ENCODE data around the gene CCL14.
"Not testable (repeated sequence)": the region's sequence is repeated elsewhere in the genome, so short reads cannot be mapped to it uniquely, and the experiment has no call there.

The CCL14 gene

DNA sequence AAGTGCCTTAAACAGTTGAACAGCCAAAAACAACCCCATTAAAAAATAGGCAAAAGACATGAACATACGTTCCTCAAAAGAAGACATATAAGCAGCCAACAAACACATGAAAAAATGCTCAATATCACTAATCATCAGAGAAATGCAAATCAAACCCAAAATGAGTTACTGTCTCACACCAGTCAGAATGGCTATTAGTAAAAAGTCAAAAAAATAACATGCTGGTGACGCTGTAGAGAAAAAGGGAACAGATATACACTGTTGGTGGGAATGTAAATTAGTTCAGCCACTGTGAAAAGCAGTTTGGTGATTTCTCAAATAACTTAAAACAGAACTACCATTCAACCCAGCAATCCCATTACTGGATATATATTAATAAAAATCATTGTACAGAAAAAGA, 8.8 kb upstream of the CCL14 start:
- not testable (repeated sequence) for H4K8ac ChIP-seq (ENCODE audit: low read depth, low read length); H4K91ac ChIP-seq (ENCODE audit: low read depth, low read length); H2AK5ac ChIP-seq (ENCODE audit: low read length); H3K79me2 ChIP-seq (ENCODE audit: control insufficient read depth, insufficient read depth, low read length, poor library complexity); H3K14ac ChIP-seq (ENCODE audit: low read length); H3K4me2 ChIP-seq (ENCODE audit: low read length); DNase-seq; H3K18ac ChIP-seq (ENCODE audit: low read length); H2BK120ac ChIP-seq (ENCODE audit: insufficient read depth, low read length, poor library complexity); H2BK5ac ChIP-seq (ENCODE audit: low read depth, low read length, poor library complexity); H4K12ac ChIP-seq (ENCODE audit: low read depth, low read length); H3K23ac ChIP-seq (ENCODE audit: low read length); H3K36me3 ChIP-seq (ENCODE audit: control insufficient read depth in 1 of 2, insufficient read depth in 2 of 2, low read length in 2 of 2); H2BK12ac ChIP-seq (ENCODE audit: low read length); H3K4me3 ChIP-seq (ENCODE audit: low read depth, low read length); H3K9me3 ChIP-seq (ENCODE audit: insufficient read depth, low read depth, low read length); H3K4me1 ChIP-seq (ENCODE audit: control insufficient read depth in 1 of 2, insufficient read depth in 2 of 2, low read length in 2 of 2); H3K9ac ChIP-seq (ENCODE audit: low read length); H2AFZ ChIP-seq (ENCODE audit: insufficient read depth, low read length, poor library complexity); H3K27ac ChIP-seq (ENCODE audit: low read depth, low read length); H3K27me3 ChIP-seq (ENCODE audit: insufficient read depth, low read length); H3K4ac ChIP-seq (ENCODE audit: low read depth, low read length); H3K79me1 ChIP-seq (ENCODE audit: low read length)
- no CpG with 5 or more reads among the region's 2 CpGs for WGBS (ENCODE audit: extremely low coverage, insufficient coverage, insufficient read length)

DNA sequence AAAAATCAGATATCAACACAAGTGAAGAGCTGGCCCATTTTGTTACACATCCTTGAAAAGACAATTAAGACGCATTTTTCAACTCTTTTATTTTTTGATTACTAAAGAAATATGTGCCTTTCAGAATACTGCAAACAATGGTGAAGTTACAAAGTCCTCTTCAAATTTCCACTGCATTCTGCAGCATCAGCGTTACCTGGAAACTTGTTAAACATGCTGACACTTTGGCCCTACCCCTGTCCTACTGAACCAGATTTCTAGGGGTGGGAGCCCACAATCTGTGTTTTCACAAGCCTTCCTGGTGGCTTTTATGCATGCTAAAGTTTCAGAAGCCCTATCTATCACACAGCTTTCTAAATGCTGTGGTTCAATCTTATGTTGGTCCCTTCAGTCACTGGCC, 4.5 kb upstream of the CCL14 start:
- Histone ChIP-seq H2AFZ (ENCODE audit: insufficient read depth, low read length, poor library complexity) (no peak overlapping the region), H3K79me1 (ENCODE audit: low read length) (no peaks in the 10 kb centered on the region), H3K23ac (ENCODE audit: low read length) (no peak overlapping the region), H2AK5ac (ENCODE audit: low read length) (no peak overlapping the region), H3K27ac (ENCODE audit: low read depth, low read length) (no peak overlapping the region), H3K4me2 (ENCODE audit: low read length) (no peak overlapping the region), H3K4me3 (ENCODE audit: low read depth, low read length) (no peak overlapping the region), H2BK120ac (ENCODE audit: insufficient read depth, low read length, poor library complexity) (no peak overlapping the region), H3K9me3 (ENCODE audit: insufficient read depth, low read depth, low read length) (no peaks in the 10 kb centered on the region), H4K91ac (ENCODE audit: low read depth, low read length) (no peak overlapping the region), H2BK12ac (ENCODE audit: low read length) (no peak overlapping the region), H3K27me3 (ENCODE audit: insufficient read depth, low read length) (no peaks in the 10 kb centered on the region), H3K79me2 (ENCODE audit: control insufficient read depth, insufficient read depth, low read length, poor library complexity) (no peaks in the 10 kb centered on the region), H3K4ac (ENCODE audit: low read depth, low read length) (no peak overlapping the region), H3K18ac (ENCODE audit: low read length) (no peak overlapping the region), H3K36me3 (ENCODE audit: control insufficient read depth in 1 of 2, insufficient read depth in 2 of 2, low read length in 2 of 2) (no peaks in the 10 kb centered on the region), H3K9ac (ENCODE audit: low read length) (no peak overlapping the region), H4K12ac (ENCODE audit: low read depth, low read length) (no peak overlapping the region), H3K4me1 (ENCODE audit: control insufficient read depth in 1 of 2, insufficient read depth in 2 of 2, low read length in 2 of 2) (no peaks in the 10 kb centered on the region), H2BK5ac (ENCODE audit: low read depth, low read length, poor library complexity) (no peak overlapping the region), H4K8ac (ENCODE audit: low read depth, low read length) (no peak overlapping the region), H3K14ac (ENCODE audit: low read length) (no peak overlapping the region)
- DNase-seq = no peak
- no CpG with 5 or more reads among the region's 2 CpGs for WGBS (ENCODE audit: extremely low coverage, insufficient coverage, insufficient read length)

- H3K14ac ChIP-seq (ENCODE audit: low read length) = no peak overlapping the region
- peaks cover 2% of the 10 kb centered on the region for H3K9me3 ChIP-seq (ENCODE audit: insufficient read depth, low read depth, low read length)
- no peak overlapping the region for H4K91ac ChIP-seq (ENCODE audit: low read depth, low read length)
Measured at GRCh38 chr17:35988164-35988563, 1.6 kb upstream of the CCL14 start.

GRCh38 chr17:35984140-35984539, 2.4 kb downstream of the CCL14 start:
- H2BK5ac ChIP-seq (ENCODE audit: low read depth, low read length, poor library complexity) = no peak overlapping the region
- H3K9ac ChIP-seq (ENCODE audit: low read length) = no peak overlapping the region
- no peak overlapping the region for H3K4me2 ChIP-seq (ENCODE audit: low read length)
- no peak overlapping the region for H2AFZ ChIP-seq (ENCODE audit: insufficient read depth, low read length, poor library complexity)
- peaks cover 2% of the 10 kb centered on the region for H3K9me3 ChIP-seq (ENCODE audit: insufficient read depth, low read depth, low read length)
- H4K8ac ChIP-seq (ENCODE audit: low read depth, low read length) = no peak overlapping the region
- H4K91ac ChIP-seq (ENCODE audit: low read depth, low read length) = no peak overlapping the region
- no peaks in the 10 kb centered on the region for H3K36me3 ChIP-seq (ENCODE audit: control insufficient read depth in 1 of 2, insufficient read depth in 2 of 2, low read length in 2 of 2)
- no peaks in the 10 kb centered on the region for H3K79me1 ChIP-seq (ENCODE audit: low read length)
- no peak overlapping the region for H3K27ac ChIP-seq (ENCODE audit: low read depth, low read length)
- DNase-seq = no peak
- H3K23ac ChIP-seq (ENCODE audit: low read length) = no peak overlapping the region
- no peak overlapping the region for H2BK120ac ChIP-seq (ENCODE audit: insufficient read depth, low read length, poor library complexity)
- no peaks in the 10 kb centered on the region for H3K27me3 ChIP-seq (ENCODE audit: insufficient read depth, low read length)
- no CpG with 5 or more reads among the region's 6 CpGs for WGBS (ENCODE audit: extremely low coverage, insufficient coverage, insufficient read length)
- H3K4me1 ChIP-seq (ENCODE audit: control insufficient read depth in 1 of 2, insufficient read depth in 2 of 2, low read length in 2 of 2) = no peaks in the 10 kb centered on the region
- H3K14ac ChIP-seq (ENCODE audit: low read length) = no peak overlapping the region
- H4K12ac ChIP-seq (ENCODE audit: low read depth, low read length) = no peak overlapping the region
- no peak overlapping the region for H3K4ac ChIP-seq (ENCODE audit: low read depth, low read length)
- no peak overlapping the region for H2BK12ac ChIP-seq (ENCODE audit: low read length)
- no peak overlapping the region for H3K18ac ChIP-seq (ENCODE audit: low read length)
- no peak overlapping the region for H3K4me3 ChIP-seq (ENCODE audit: low read depth, low read length)
- H3K79me2 ChIP-seq (ENCODE audit: control insufficient read depth, insufficient read depth, low read length, poor library complexity) = no peaks in the 10 kb centered on the region
- H2AK5ac ChIP-seq (ENCODE audit: low read length) = no peak overlapping the region

More at GRCh38 chr17:35988164-35988563, 1.6 kb upstream of the CCL14 start:
- Histone ChIP-seq H4K12ac (ENCODE audit: low read depth, low read length) (no peak overlapping the region), H2AK5ac (ENCODE audit: low read length) (no peak overlapping the region), H3K36me3 (ENCODE audit: control insufficient read depth in 1 of 2, insufficient read depth in 2 of 2, low read length in 2 of 2) (no peaks in the 10 kb centered on the region), H2AFZ (ENCODE audit: insufficient read depth, low read length, poor library complexity) (no peak overlapping the region), H3K18ac (ENCODE audit: low read length) (no peak overlapping the region), H3K4me2 (ENCODE audit: low read length) (no peak overlapping the region), H3K27ac (ENCODE audit: low read depth, low read length) (no peak overlapping the region), H3K27me3 (ENCODE audit: insufficient read depth, low read length) (no peaks in the 10 kb centered on the region), H3K79me2 (ENCODE audit: control insufficient read depth, insufficient read depth, low read length, poor library complexity) (no peaks in the 10 kb centered on the region), H3K79me1 (ENCODE audit: low read length) (no peaks in the 10 kb centered on the region), H2BK12ac (ENCODE audit: low read length) (no peak overlapping the region), H3K4me1 (ENCODE audit: control insufficient read depth in 1 of 2, insufficient read depth in 2 of 2, low read length in 2 of 2) (no peaks in the 10 kb centered on the region), H3K4ac (ENCODE audit: low read depth, low read length) (no peak overlapping the region), H4K8ac (ENCODE audit: low read depth, low read length) (no peak overlapping the region), H3K4me3 (ENCODE audit: low read depth, low read length) (no peak overlapping the region), H2BK120ac (ENCODE audit: insufficient read depth, low read length, poor library complexity) (no peak overlapping the region), H3K9ac (ENCODE audit: low read length) (no peak overlapping the region), H2BK5ac (ENCODE audit: low read depth, low read length, poor library complexity) (no peak overlapping the region), H3K23ac (ENCODE audit: low read length) (no peak overlapping the region)
- DNase-seq = no peak
